Fibroblast of peridontal ligament (primary cell): ENCODE data around the gene NMUR1.
"Not testable (repeated sequence)": the region's sequence is repeated elsewhere in the genome, so short reads cannot be mapped to it uniquely, and the experiment has no call there.

Experiments
- DNase-seq: peaks from one replicate; pipeline ENCODE4 v3.0.0-alpha.2; 2010; ENCODE audit errors: extremely low read depth

Gene NMUR1

GRCh38 chr2:231530099-231531011 is at the start of gene NMUR1:
Gene NMUR1, minus strand, starts transcription at chr2:231530445. Its CDS starts 84 bp downstream, at chr2:231530361.
- no peak for DNase-seq

- no peak for DNase-seq
Measured at GRCh38 chr2:231579560-231579959, 49.3 kb upstream of the NMUR1 start.

GRCh38 chr2:231578655-231579054 is 48.4 kb upstream of the NMUR1 start:
- not testable (repeated sequence) for DNase-seq

GRCh38 chr2:231576465-231576864 is 46.2 kb upstream of the NMUR1 start:
- DNase-seq = no peak

- DNase-seq = no peak
Measured at GRCh38 chr2:231575612-231576256, 45.5 kb upstream of the NMUR1 start.

GRCh38 chr2:231573698-231574421 is 43.6 kb upstream of the NMUR1 start:
- DNase-seq = no peak

- no peak for DNase-seq
Measured at GRCh38 chr2:231573096-231573495, 42.9 kb upstream of the NMUR1 start.

- no peak for DNase-seq
Measured at GRCh38 chr2:231571661-231572191, 41.5 kb upstream of the NMUR1 start.

- not testable (repeated sequence) for DNase-seq
Measured at GRCh38 chr2:231570915-231571314, 40.7 kb upstream of the NMUR1 start.

GRCh38 chr2:231568785-231569435 is 38.7 kb upstream of the NMUR1 start:
- no peak for DNase-seq

- no peak for DNase-seq
Measured at GRCh38 chr2:231568098-231568784, 38.0 kb upstream of the NMUR1 start.

- no peak for DNase-seq
Measured at GRCh38 chr2:231567159-231567558, 36.9 kb upstream of the NMUR1 start.

- no peak for DNase-seq
Measured at GRCh38 chr2:231565887-231566594, 35.8 kb upstream of the NMUR1 start.

GRCh38 chr2:231563378-231563961 is 33.2 kb upstream of the NMUR1 start:
- DNase-seq = peak; percentile 71

GRCh38 chr2:231557571-231558217 is 27.4 kb upstream of the NMUR1 start:
- DNase-seq = peak; percentile 91

GRCh38 chr2:231556981-231557380 is 26.7 kb upstream of the NMUR1 start:
- no peak for DNase-seq

GRCh38 chr2:231556496-231556895 is 26.3 kb upstream of the NMUR1 start:
- DNase-seq = not testable (repeated sequence)

GRCh38 chr2:231554748-231555545 is 24.7 kb upstream of the NMUR1 start:
- peak; percentile 78 for DNase-seq

GRCh38 chr2:231554327-231554726 is 24.1 kb upstream of the NMUR1 start:
- DNase-seq = no peak
